ENCODE results near the gene CBLC.
A peak's percentile ranks its signal among the peaks of the same experiment; 100 is the strongest.
"Not testable (repeated sequence)": the region's sequence is repeated elsewhere in the genome, so short reads cannot be mapped to it uniquely, and the experiment has no call there.

Gene CBLC

DNA sequence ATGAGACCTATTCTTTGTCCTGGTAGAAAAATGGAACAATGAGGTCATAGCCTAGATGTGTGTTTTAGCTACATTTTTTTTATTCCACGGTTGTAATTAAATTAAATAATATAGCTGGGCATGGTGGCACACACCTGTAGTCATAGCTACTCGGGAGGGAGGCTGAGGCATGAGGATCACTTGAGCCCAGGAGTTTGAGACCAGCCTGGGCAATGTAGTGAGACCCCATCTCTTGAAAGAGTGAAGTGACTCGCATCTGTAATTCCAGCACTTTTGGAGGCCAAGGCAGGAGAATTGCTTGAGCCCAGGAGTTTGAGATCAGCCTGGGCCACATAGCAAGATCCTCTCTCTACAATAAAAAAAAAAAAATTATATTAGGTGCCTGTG, 11.7 kb upstream of the CBLC start:
- no peak for DNase-seq

DNA sequence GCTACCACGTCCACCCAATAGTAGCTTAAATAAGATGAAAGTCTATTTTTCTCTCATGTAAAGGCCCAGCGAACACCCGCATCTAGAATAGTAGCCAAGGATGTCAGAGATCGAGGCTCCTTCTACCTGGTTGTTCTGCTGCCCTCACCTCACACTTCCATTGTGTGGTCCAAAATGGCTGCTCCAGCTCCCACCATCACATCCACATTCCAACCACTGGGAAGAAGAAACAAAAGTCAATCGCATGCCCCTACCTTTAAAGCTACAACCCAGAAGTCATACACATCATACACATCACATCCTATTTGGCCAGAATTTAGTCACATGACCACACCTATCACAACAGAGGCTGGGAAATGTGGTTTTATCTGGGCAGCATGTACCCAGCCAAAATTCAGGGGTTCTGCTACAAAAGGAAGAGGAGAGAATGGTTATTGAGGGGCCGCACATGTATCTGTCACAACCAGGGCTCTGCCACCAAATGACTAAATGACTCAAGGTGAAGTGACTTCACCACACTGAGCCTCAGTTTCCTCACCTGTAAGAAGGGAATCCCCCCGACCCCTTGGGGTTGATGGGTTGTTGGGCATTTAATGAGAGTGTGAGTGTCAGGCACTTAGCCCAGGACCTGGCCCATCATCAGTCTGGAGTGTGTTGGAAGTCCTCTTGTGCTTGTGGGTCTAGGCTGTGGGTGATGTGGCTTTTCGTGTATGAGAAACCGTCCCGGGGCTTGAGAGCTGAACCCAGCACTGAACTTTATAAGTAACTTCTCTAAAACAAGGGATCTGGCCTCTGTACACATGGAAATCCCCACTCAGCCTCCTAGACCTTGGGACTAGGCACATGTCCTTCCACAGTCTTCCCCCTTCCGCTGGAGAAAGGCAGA, 10.2 kb upstream of the CBLC start:
- DNase-seq, result no peak

DNA sequence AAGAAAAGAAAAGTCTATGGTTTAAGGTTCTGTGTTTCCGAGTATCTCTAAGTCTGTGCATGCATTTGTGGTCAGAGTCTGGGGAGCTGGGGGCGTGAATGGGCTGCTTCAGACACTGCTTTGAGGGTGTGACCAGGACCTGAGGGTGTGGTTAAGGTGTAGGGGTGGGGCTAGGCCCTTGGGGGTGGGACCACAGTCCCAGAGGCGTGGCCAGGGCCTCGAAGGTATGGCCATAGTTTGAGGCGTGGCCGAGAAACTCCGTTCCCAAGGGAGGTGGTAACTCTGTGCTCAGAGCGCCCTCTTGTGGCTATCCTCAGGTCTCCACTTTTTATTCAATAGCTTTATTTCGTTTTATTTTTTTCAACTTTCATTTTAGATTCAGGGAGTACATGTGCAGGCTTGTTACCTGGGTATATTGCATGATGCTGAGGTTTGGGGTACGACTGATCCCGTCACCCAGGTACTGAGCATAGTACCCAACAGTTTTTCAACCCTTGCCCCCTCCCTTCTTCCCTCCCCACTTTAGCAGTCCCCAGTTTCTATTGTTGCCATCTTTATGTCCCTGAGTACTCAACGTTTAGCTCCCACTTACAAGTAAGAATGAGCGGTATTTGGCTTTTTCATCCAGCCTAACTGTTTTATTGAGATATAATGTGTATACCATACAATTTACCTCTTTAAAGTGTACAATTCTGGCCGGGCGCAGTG, 7.0 kb upstream of the CBLC start:
- DNase-seq, result peak; percentile 91 to 96 (median 95)

DNA sequence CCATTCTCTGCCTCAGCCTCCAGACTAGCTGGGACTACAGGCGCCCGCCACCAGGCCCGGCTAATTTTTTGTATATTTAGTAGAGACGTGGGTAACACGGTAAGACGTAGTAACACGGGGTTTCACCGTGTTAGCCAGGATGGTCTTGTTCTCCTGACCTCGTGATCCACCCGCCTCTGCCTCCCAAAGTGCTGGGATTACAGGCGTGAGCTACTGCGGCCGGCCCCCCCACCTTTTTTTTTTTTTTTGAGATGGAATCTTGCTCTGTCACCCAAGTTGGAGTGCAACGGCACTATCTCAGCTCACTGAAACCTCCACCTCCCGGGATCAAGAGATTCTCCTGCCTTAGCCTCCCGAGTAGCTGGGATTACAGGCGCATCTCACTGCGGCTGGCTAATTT, 5.5 kb upstream of the CBLC start:
- not testable (repeated sequence) for DNase-seq

DNA sequence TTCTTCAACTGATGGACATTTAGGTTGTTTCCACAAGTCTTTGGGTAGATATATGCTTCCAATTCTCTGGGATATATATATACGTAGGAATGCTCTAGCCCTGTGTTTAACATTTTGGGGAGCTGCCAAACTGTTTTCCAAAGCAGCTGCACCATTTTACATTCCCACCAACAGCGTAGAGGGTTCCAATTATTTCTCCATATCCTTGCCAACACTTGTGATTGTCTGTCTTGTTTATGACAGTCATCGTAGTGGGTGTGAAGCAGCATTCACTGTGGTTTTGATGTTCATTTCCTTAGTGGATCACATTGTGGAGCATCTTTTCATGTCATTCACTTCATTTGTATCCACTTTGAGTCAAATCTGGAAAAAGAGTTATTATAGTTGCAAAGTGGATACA, 4.7 kb upstream of the CBLC start:
- DNase-seq, result no peak

DNA sequence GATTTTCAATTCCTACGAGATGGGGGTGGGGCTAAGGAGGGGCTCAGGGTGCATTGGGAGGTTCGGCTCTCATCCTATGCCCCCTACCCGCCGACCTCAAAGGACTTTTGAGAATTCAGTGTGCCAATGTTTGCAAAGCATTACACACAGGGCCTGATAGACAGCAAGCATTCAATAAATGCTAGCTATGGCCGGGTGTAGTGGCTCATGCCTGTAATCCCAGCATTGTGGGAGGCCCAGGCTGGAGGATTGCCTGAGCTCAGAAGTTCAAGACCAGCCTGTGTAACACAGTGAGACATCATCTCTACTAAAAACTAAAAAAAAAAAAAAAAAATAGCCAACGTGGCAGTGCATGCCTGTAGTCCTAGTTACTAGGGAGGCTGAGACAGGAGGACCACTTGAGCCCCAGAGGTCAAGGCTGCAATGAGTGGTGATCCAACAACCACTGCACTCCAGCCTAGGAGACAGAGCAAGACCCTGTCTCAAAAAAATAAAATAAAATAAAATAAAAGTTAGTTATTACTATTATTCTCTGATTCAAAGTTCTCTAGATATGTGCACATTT, 1.9 kb upstream of the CBLC start:
- DNase-seq, result no peak

DNA sequence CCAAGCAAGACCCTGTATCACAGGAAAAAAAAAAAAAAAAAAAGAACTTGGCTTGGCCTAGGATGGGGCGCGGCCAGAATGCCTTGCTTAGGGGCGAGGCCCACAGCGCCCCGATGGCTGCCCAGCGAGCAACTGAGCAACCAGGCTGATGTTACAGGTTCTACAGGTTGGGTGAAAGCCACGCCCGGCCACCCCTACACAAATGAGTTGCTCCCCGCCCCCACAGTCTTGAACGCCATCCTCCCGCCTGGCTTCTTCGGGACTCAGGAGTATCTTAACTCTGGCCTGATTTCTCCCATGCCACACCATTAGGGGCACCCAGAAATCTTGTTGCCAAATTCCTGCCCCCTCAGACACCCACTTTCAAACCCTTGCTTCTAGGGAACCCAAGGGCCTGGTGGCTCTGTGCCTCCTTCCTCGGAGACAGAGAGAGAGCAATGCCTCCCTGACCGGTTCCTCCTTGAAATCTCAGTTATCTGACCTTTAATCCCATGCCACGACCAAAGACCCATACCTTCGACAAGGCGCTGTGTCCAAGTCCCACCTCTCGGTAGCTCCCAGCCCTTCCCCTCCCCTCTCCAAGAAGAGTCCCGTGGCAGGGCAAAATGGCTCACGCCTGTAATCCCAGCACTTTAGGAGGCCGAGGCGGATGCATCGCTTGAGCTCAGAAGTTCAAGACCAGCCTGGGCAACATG, 1.1 kb upstream of the CBLC start:
- no peak for DNase-seq

DNA sequence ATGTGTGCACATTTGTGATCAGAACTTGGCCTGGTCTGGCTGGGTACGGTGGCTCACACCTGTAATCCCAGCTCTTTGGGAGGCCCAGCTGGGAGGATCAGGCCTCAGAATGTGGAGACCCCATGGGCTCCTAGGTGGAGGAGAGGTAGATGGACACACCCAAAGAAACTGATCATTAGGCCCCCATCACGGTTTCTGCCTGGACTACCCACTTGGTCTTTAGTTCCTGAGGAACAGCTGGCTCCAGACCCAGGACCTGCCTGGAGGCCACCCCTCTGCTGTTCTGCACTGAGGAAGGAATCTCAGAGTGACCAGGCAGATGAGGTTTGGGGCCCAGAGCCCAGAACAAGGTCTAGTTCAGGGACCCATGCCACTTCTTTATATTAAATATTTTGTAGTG, 1.5 kb downstream of the CBLC start:
- DNase-seq, result no peak

DNA sequence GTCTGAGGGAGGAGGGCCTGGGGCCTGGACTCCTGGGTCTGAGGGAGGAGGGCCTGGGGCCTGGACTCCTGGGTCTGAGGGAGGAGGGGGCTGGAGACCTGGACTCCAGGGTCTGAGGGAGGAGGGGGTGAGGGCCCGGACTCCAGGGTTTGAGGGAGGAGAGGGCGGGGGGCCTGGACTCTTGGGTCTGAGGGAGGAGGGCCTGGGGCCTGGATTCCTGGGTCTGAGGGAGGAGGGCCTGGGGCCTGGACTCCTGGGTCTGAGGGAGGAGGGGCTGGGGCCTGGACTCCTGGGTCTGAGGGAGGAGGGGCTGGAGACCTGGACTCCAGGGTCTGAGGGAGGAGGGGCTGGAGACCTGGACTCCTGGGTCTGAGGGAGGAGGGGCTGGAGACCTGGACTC, 4.0 kb downstream of the CBLC start:
- not testable (repeated sequence) for DNase-seq

DNA sequence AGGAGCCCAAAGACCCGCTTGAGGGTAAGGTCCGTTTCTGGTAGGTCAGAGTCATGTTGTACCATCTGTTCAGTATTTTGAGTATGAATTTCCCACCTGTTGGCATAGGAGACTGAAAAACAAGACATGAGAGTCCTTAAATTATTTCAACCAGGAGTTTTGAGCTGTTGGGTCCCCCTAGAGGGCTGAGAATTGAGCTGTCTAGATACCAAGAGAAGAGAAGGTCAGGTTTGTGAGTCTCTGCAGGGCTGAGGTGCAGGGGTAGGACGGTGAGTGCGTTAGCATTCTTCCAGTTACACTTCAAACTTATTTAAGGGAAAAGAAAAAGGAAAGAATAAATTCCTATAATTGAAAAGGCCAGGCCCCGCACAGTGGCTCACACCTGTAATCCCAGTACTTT, 5.0 kb downstream of the CBLC start:
- DNase-seq, result no peak

DNA sequence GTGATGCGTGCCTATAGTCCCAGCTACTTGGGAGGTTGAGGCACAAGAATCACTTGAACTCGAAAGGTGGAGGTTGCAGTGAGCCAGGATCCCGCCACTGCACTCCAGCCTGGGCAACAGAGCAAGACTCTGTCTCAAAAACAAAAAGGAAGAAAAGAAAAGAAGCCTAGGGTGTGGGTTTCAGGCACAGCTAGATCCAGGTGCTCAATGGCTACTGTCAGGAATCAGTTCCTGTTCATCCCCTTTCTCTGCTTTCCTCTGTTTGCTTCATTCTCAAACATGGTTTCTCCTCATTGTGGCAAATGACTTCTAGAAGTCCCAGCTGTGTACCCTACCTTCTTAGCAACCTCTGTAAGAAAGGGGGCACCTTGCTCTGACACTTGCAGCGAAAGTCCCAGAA, 5.9 kb downstream of the CBLC start:
- no peak for DNase-seq

DNA sequence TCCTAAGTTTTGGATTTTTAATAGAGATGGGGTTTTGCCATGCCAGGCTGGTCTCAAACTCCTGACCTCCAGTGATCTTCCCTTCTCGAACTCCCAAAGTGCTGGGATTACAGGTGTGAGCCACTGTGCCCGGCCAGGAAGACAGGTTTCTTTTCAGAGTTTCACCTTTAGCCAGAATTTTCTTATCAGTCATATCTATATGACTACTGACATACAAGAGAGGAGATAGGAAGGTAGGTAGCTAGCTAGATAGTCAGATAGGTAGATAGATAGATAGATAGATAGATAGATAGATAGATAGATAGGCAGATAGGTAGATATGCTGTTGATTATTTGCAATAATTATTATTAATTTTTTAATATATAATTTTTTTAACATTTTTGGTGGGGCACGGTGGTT, 7.6 kb downstream of the CBLC start:
- DNase-seq, result no peak

DNA sequence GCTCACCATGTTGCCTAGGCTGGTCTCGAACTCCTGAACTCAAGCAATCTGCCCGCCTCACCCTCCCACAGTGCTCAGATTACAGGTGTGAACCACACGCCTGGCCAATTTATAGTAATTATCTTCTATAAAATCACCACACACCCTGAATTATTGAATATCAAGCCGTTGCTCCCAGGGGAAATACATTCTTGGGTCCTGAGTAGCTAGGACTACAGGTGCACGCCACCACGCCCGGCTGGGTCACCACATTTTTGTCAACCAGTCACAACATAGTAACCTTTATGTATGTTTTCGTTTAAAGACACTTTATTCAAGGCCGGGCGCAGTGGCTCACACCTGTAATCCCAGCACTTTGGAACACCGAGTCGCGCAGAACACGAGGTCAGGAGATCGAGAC, 8.3 kb downstream of the CBLC start:
- DNase-seq, result no peak

DNA sequence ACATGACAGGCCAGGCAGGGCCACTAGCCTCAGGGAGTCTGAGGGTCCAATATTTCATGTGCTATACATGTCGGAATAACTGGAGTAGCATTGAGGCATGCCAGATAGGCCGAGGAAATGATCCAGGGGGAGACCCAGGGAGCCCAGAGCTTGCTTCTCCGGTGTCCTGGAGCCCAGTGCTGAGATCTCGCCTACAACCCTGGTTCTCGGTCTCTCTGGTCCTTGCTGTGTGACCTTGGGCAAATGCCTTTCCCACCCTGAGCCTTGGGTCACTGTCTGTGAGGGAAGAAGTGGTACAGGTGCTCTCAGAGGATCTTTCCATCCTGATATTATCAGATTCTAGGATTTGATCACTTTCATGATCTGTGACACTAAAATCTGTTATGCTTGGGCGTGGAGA, 11.3 kb downstream of the CBLC start:
- no peak for DNase-seq

DNA sequence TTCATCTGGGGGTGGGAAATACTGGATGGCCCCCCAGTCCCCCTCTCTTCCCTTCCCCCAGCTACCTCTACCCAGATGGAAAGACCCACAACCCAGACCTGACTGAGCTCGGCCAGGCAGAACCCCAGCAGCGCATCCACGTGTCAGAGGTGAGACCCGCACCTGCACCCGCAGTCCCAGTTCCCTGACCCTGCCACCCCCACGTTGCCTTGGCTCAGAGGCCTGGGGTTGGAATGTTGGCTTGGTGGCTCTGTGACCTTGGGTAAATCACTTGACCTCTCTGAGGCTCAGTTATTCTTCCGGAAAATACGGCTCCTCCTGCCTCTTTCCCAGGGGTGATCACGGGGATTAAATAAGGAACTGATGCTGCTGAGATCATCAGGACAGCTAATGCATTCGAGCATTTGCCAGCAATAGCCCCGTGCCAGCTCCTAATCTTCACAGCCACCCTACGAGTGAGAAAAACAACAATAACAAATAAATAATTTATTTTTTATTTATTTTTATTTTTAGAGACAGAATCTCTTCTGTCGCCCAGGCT, 12.3 kb downstream of the CBLC start:
- DNase-seq, result peak in 2 of 6 experiments; percentile 9 to 28

DNA sequence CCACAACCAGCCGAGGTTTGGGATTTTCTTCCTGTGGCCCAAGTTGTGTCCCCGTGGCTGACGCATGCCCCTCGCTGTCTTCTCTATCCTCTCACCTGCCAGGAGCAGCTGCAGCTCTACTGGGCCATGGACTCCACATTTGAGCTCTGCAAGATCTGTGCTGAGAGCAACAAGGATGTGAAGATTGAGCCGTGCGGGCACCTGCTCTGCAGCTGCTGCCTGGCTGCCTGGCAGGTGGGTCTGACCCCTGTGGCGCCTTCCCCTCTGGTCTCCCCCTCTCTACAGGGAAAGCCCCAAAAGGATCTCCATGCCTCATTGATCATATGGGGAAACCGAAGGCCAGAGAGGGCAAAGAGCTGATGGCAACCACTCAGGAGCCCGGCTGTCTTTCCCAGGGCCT, 14.6 kb downstream of the CBLC start:
- no peak for DNase-seq

DNA sequence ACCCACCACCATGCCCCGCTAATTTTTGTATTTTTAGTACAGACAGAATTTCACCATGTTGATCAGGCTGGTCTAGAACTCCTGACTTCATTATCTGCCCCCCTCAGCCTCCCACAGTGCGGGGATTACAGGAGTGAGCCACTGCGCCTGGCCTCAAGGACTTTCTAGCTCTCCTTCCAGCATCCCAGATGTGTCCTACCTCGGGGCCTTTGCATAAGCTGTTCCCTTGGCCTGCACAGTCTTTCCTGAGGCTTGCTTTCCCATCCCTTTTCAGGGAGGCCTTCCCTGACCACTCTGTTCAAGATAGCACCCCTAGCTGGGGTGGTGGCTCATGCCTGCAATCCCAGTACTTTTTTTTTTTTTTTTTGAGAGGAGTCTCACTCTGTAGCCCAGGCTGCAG, 16.9 kb downstream of the CBLC start:
- DNase-seq, result no peak

DNA sequence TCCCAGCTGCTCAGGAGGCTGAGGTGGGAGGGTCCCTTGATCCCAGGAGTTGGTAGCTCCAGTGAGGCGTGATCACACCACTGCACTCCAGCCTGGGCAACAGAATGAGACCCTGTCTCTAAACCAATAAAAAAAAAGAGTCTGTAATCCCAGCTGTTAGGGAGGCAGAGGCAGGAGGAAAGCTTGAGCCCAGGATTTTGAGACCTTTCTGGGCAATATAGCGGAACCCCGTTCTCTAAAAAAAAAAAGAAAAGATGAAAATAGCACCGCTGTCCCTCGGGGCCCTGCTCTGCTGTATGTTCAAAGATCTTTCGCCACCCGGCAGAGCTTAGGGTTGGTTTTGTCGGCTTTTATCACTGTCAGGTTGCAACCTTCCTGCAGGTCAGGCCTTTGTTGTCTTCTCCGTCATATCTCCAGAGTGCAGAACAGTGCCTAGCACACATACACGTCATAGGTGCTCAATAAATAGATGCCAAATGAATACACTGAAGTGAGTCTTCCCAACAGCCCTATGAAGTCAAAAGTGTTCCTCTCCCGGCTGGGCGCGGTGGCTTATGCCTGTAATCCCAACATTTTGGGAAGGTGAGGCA, 17.8 kb downstream of the CBLC start:
- no peak for DNase-seq

DNA sequence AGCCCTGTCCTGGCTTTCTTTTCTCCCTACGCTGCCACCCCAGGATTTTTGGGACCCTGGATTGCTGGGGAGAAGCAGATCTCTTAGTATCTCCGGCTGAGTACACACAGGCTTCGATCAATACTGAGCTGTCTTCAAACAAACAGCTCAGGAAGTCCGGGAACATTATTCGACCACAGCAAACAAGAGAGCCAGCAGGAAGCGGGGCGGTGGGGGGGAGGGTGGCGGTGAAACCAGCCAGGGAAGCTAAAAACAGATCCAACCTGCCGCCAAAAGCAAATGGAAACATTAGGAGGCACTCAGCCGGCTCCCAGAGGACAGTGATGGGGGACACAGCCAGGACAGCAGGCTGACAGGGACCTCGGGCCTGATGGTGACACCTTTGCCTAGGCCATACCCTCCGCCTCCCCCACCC, 19.0 kb downstream of the CBLC start:
- DNase-seq, result no peak

DNA sequence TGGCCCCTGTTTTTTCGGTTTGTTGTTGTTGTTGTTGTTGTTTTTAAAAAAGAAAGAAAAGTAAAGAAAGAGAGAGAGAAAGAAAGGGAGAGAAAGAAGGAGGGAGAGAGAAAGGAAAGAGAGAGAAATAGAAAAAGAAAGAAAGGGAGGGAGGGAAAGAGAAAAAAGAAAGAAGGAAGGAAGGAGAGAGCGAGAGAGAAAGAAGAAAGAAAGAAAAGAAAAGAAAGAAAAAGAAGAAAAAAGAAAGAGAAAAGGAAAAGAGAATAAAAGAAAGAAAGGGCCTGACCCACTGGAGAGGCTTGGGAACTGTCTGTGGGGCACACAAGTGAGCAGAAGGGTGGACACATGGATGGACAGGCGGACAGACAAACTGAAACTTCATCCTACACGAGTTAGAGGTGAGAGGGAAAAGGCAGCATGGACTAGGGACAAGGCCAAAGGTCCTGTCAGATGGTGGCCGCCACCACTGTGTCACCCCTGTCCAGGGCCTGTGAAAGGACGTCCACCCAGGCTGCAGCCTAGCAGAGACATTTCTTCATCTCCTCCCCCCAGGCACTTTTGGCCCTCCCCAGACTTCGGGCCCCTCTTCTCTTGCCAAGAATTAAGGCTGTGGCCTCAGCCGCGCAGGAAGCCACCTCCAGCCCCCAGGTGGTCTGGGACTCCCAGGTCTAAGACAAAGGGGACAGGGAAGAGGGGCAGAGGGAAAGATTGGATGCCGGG, 22.1 kb downstream of the CBLC start:
- DNase-seq, result no peak

DNA sequence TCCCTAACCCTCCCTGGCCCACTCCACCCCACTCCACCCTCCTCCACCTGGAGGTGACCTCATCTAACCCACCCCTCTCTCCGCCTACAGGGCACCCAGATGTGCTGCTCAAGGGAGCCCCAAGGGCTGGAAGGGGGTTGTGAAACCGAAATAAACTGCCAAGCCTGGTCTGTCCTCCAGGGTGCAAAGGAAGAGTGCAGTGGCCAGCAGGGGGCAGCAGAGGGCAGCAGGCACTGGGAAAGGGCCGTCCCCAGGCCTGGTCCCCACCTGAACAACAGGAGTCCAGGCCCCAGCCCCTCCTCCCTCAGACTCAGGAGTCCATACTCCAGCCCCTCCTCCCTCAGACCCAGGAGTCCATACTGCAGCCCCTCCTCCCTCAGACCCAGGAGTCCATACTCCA, 22.8 kb downstream of the CBLC start:
- DNase-seq, result peak; percentile 48 to 83 (median 70)
